Keratinocyte (primary cell): ENCODE data around the gene SSBP2. TPM values are rescaled to one million over a fixed set of nuclear protein-coding genes. Genes with fewer than 3 reads are reported as not detected.

Source experiments
- DNase-seq: peaks from one replicate; pipeline ENCODE4 v3.0.0-alpha.2; 2011; ENCODE audit warnings: low read depth, missing footprints, low spot score
- FAIRE-seq: peaks from 2 replicates; lab custom pipeline; 2011; peaks lifted over from hg19 to GRCh38; lab: Jason Lieb, UNC
- H2AFZ ChIP-seq: 2 replicates; pipeline ENCODE4 v1.6.0; 2012; ENCODE audit warnings: low read length, control low read depth, inconsistent platforms; ENCODE audit not compliant: control insufficient read depth
- H3K27ac ChIP-seq: 2 replicates; pipeline ENCODE4 v1.5.1; 2011; ENCODE audit warnings: low read length; ENCODE audit not compliant: control insufficient read depth, insufficient read depth
- H3K27me3 ChIP-seq: 3 replicates; pipeline ENCODE4 v1.6.0; 2011; ENCODE audit warnings: low read length; ENCODE audit not compliant: control insufficient read depth, insufficient read depth; ENCODE audit errors: extremely low read depth
- H3K36me3 ChIP-seq, 2 experiments: 2 replicates in 1 of 2; 3 replicates in 1 of 2; pipeline ENCODE4 v1.5.1; 2011; ENCODE audit warnings: low read length in 2 of 2, mild to moderate bottlenecking in 1 of 2; ENCODE audit not compliant: control insufficient read depth in 2 of 2, insufficient read depth in 2 of 2; ENCODE audit errors: extremely low read depth in 1 of 2
- H3K4me1 ChIP-seq: 3 replicates; pipeline ENCODE4 v1.5.1; 2011; ENCODE audit warnings: low read length; ENCODE audit not compliant: control insufficient read depth, insufficient read depth; ENCODE audit errors: extremely low read depth
- H3K4me2 ChIP-seq: 3 replicates; pipeline ENCODE4 v1.6.0; 2011; ENCODE audit warnings: low read depth, low read length; ENCODE audit not compliant: control insufficient read depth, insufficient read depth; ENCODE audit errors: extremely low read depth
- H3K4me3 ChIP-seq, 3 experiments: fragments of 200-600 bp in 1 of 3; sonication (generic) in 1 of 3; 2 replicates in 2 of 3; 3 replicates in 1 of 3; pipeline ENCODE4 v1.5.1; 2011 to 2016; ENCODE audit warnings: low read length in 3 of 3, mild to moderate bottlenecking in 3 of 3, control low read depth in 2 of 3, inconsistent platforms in 1 of 3, low read depth in 1 of 3, mixed read lengths in 1 of 3, mixed run types in 1 of 3, moderate library complexity in 1 of 3; ENCODE audit not compliant: control insufficient read depth in 2 of 3, insufficient read depth in 2 of 3; ENCODE audit errors: extremely low read depth in 1 of 3
- H3K79me2 ChIP-seq: 2 replicates; pipeline ENCODE4 v1.6.0; 2012; ENCODE audit warnings: low read length; ENCODE audit not compliant: control insufficient read depth, insufficient read depth
- H3K9ac ChIP-seq: 3 replicates; pipeline ENCODE4 v1.6.0; 2011; ENCODE audit warnings: low read length; ENCODE audit not compliant: control insufficient read depth, insufficient read depth; ENCODE audit errors: extremely low read depth
- H3K9me1 ChIP-seq: 3 replicates; pipeline ENCODE4 v1.6.0; 2011; ENCODE audit warnings: low read length; ENCODE audit not compliant: control insufficient read depth, insufficient read depth; ENCODE audit errors: extremely low read depth
- H3K9me3 ChIP-seq: 2 replicates; pipeline ENCODE4 v1.5.1; 2012; ENCODE audit warnings: low read depth, low read length; ENCODE audit not compliant: control insufficient read depth
- H4K20me1 ChIP-seq: 3 replicates; pipeline ENCODE4 v1.6.0; 2011; ENCODE audit warnings: low read length; ENCODE audit not compliant: control insufficient read depth, insufficient read depth; ENCODE audit errors: extremely low read depth
- EZH2 ChIP-seq: IDR thresholded peaks from one replicate; pipeline ENCODE4 v1.6.1; 2012; ENCODE audit warnings: inconsistent platforms, mild to moderate bottlenecking, low read length, moderate library complexity
- dilution Hi-C: fragments of 300-500 bp; cut with MboI; formaldehyde crosslinking; loops from one replicate; pipeline ENCODE4 v1.7.0; 2020; ENCODE audit warnings: low sequenced_read_pairs; ENCODE audit not compliant: extremely low pct_ligation_motif_present
- polyA plus RNA-seq, 5 experiments: library from polyadenylated mRNA; depleted of rRNA in 3 of 5; stranded (reverse) in 3 of 5; stranded (forward) in 1 of 5; unstranded in 1 of 5; fragments of >200 nt; gene quantifications; 1 replicate in 1 of 5; 2 replicates in 3 of 5; 3 replicates in 1 of 5; pipeline versions ENCODE4 v1.2.1 to v1.2.3, GENCODE V29; 2011 to 2012; ENCODE audit warnings: missing spikeins in 2 of 5, low read depth in 1 of 5, low replicate concordance in 1 of 5
- TF ChIP-seq, protein P1 (sequence below), 3 experiments: IDR thresholded peaks in 1 of 3; conservative IDR thresholded peaks in 1 of 3; optimal IDR thresholded peaks in 1 of 3; 2 replicates in 2 of 3; 3 replicates in 1 of 3; pipeline versions ENCODE3 to v1.5.1; 2011; ENCODE audit warnings: low read length in 3 of 3, mild to moderate bottlenecking in 3 of 3, moderate library complexity in 2 of 3, control low read depth in 1 of 3, inconsistent platforms in 1 of 3; ENCODE audit not compliant: insufficient read depth in 2 of 3; ENCODE audit errors: extremely low read depth in 1 of 3

Gene SSBP2
- polyA plus RNA-seq, 1 donor (not counting 4 experiments of a cell fraction or from before 2014, with no cell fraction given): 14.6 TPM

DNA sequence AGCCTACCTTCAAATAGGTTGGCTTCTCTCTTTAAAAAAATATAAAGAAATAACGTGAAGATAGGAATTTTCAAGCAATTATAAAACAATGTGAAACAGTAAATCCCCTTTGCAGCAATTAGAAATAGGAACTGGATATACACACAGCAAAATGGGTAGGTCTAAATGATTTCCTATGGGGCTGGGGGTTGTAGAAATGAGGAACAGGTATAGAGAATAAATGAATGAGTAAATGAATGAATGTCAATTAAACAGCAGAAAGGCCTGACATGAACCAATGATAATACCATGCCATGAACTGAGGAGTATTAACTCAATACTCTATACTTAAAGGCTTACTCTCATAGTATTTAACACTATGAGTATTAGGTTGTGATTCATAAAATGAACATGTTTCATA, 21.6 kb downstream of the SSBP2 start:
- H3K9me3 ChIP-seq: no peaks in the 10 kb centered on the region
- no peak overlapping the region for H3K9ac ChIP-seq
- H3K27me3 ChIP-seq: no peaks in the 10 kb centered on the region
- H3K27ac ChIP-seq: no peak overlapping the region
- FAIRE-seq: no peak
- no peaks in the 10 kb centered on the region for H3K36me3 ChIP-seq
- no peak for DNase-seq
- no peaks in the 10 kb centered on the region for H4K20me1 ChIP-seq
- no peak overlapping the region for H3K4me3 ChIP-seq
- H3K4me2 ChIP-seq: no peak overlapping the region
- no peaks in the 10 kb centered on the region for H3K4me1 ChIP-seq
- dilution Hi-C loops: no loop called here
- TF ChIP-seq, protein P1, sequence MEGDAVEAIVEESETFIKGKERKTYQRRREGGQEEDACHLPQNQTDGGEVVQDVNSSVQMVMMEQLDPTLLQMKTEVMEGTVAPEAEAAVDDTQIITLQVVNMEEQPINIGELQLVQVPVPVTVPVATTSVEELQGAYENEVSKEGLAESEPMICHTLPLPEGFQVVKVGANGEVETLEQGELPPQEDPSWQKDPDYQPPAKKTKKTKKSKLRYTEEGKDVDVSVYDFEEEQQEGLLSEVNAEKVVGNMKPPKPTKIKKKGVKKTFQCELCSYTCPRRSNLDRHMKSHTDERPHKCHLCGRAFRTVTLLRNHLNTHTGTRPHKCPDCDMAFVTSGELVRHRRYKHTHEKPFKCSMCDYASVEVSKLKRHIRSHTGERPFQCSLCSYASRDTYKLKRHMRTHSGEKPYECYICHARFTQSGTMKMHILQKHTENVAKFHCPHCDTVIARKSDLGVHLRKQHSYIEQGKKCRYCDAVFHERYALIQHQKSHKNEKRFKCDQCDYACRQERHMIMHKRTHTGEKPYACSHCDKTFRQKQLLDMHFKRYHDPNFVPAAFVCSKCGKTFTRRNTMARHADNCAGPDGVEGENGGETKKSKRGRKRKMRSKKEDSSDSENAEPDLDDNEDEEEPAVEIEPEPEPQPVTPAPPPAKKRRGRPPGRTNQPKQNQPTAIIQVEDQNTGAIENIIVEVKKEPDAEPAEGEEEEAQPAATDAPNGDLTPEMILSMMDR (optimal IDR thresholded peaks at IDR 0.05 in 1 of 3, IDR thresholded peaks at IDR 0.05 in 1 of 3, conservative IDR thresholded peaks at IDR 0.05 in 1 of 3; ENCODE audit: extremely low read depth in 1 of 3, insufficient read depth in 2 of 3, low read length in 3 of 3): no peak
- TF ChIP-seq EZH2: no peak
- no peaks in the 10 kb centered on the region for H3K9me1 ChIP-seq
- no peak overlapping the region for H2AFZ ChIP-seq
- H3K79me2 ChIP-seq: no peaks in the 10 kb centered on the region

- H3K36me3 ChIP-seq: no peaks in the 10 kb centered on the region
- dilution Hi-C loops: no loop called here
- DNase-seq (no peak), FAIRE-seq (no peak)
- H3K9me1 ChIP-seq: no peaks in the 10 kb centered on the region
- no peaks in the 10 kb centered on the region for H3K79me2 ChIP-seq
- H3K27ac ChIP-seq: no peak overlapping the region
- no peak overlapping the region for H2AFZ ChIP-seq
- H3K4me3 ChIP-seq: no peak overlapping the region
- H3K27me3 ChIP-seq: no peaks in the 10 kb centered on the region
- no peak overlapping the region for H3K4me2 ChIP-seq
- no peaks in the 10 kb centered on the region for H3K9me3 ChIP-seq
- TF ChIP-seq EZH2: no peak
- TF ChIP-seq, protein P1 (optimal IDR thresholded peaks at IDR 0.05 in 1 of 3, IDR thresholded peaks at IDR 0.05 in 1 of 3, conservative IDR thresholded peaks at IDR 0.05 in 1 of 3; ENCODE audit: extremely low read depth in 1 of 3, insufficient read depth in 2 of 3, low read length in 3 of 3): no peak
- H4K20me1 ChIP-seq: no peaks in the 10 kb centered on the region
- H3K4me1 ChIP-seq: no peaks in the 10 kb centered on the region
- no peak overlapping the region for H3K9ac ChIP-seq
Observed at GRCh38 chr5:81728301-81728700, 22.6 kb downstream of the SSBP2 start.
